ENCODE data around the gene TEAD3.

- TF ChIP-seq, protein P1, sequence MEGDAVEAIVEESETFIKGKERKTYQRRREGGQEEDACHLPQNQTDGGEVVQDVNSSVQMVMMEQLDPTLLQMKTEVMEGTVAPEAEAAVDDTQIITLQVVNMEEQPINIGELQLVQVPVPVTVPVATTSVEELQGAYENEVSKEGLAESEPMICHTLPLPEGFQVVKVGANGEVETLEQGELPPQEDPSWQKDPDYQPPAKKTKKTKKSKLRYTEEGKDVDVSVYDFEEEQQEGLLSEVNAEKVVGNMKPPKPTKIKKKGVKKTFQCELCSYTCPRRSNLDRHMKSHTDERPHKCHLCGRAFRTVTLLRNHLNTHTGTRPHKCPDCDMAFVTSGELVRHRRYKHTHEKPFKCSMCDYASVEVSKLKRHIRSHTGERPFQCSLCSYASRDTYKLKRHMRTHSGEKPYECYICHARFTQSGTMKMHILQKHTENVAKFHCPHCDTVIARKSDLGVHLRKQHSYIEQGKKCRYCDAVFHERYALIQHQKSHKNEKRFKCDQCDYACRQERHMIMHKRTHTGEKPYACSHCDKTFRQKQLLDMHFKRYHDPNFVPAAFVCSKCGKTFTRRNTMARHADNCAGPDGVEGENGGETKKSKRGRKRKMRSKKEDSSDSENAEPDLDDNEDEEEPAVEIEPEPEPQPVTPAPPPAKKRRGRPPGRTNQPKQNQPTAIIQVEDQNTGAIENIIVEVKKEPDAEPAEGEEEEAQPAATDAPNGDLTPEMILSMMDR (IDR thresholded peaks at IDR 0.05), result no peak
- TF ChIP-seq POLR2A (IDR thresholded peaks at IDR 0.05), result no peak
Observed at GRCh38 chr6:35454391-35455110, 42.3 kb downstream of the TEAD3 start.
